ENCODE measurements around the gene PRSS33. TPM values are rescaled to one million over a fixed set of nuclear protein-coding genes. Genes with fewer than 3 reads are reported as not detected.
A peak's percentile ranks its signal among the peaks of the same experiment; 100 is the strongest.

The PRSS33 gene
- total and polyA plus RNA-seq, 9 of the 15 experiments (the other 6 are each of a cell fraction or from before 2014, with no cell fraction given), result not detected

GRCh38 chr16:2777231-2777902 lies 10.0 kb downstream of the PRSS33 start, which contains the start of gene ELOB (continued):
- TF ChIP-seq NELFE (IDR thresholded peaks at IDR 0.05; ENCODE audit: insufficient read depth, insufficient read length) (no peak), EHMT2 (IDR thresholded peaks at IDR 0.05) (no peak), EP400 (IDR thresholded peaks at IDR 0.05) (peak; percentile 97), E2F4 (CRISPR knock-in tag; IDR thresholded peaks at IDR 0.05; ENCODE audit: low read depth) (0 out of 2 replicates have a peak, but pooled peaks have one; percentile 44), ZNF41 (CRISPR knock-in tag; conservative IDR thresholded peaks at IDR 0.05) (0 out of 2 replicates have a peak, but pooled peaks have one; percentile 46), NFATC3 (IDR thresholded peaks at IDR 0.05) (no peak), HDAC6 (IDR thresholded peaks at IDR 0.05; ENCODE audit: low read depth, low read length) (no peak), ZNF717 (CRISPR knock-in tag; IDR thresholded peaks at IDR 0.05) (no peak), PTTG1 (tag; IDR thresholded peaks at IDR 0.05; ENCODE audit: low read depth) (no peak), CTBP1 (IDR thresholded peaks at IDR 0.05; ENCODE audit: borderline replicate concordance) (peak; percentile 31), NONO (IDR thresholded peaks at IDR 0.05; ENCODE audit: low read depth in 2 of 2, low read length in 1 of 2) (no peak), FOXP1 (CRISPR knock-in tag; IDR thresholded peaks at IDR 0.05) (no peak), KDM1A (IDR thresholded peaks at IDR 0.05) (no peak), ZNF174 (CRISPR knock-in tag; IDR thresholded peaks at IDR 0.05) (no peak), CHD1 (IDR thresholded peaks at IDR 0.05; ENCODE audit: low read length) (no peak), PKNOX1 (IDR thresholded peaks at IDR 0.05) (no peak), ZNF778 (CRISPR knock-in tag; IDR thresholded peaks at IDR 0.05) (no peak), ZBTB8A (IDR thresholded peaks at IDR 0.05; ENCODE audit: partially characterized antibody) (no peak), ZNF431 (CRISPR knock-in tag; IDR thresholded peaks at IDR 0.05) (no peak), CREB3L1 (IDR thresholded peaks at IDR 0.05; ENCODE audit: borderline replicate concordance, low read depth) (peak; percentile 61; the same call in 1 of the 2 replicates)

All from K562 (cell line).